HEK293 (cell line): ENCODE results near the gene RASA3.

Source experiments
- EGR2 ChIP-seq: fragments of 450-650 bp; formaldehyde crosslinking; IDR thresholded peaks from 2 replicates; pipeline ENCODE4 v1.5.1; 2016; ENCODE audit warnings: low read depth, missing biosample characterization, missing genetic modification characterization
- GLIS1 ChIP-seq: fragments of 450-650 bp; formaldehyde crosslinking; IDR thresholded peaks from 2 replicates; pipeline ENCODE4 v1.5.1; 2016; ENCODE audit warnings: missing biosample characterization, missing genetic modification characterization
- GLIS2 ChIP-seq: fragments of 450-650 bp; formaldehyde crosslinking; IDR thresholded peaks from 2 replicates; pipeline ENCODE4 v1.5.1; 2016; ENCODE audit warnings: missing biosample characterization, missing genetic modification characterization
- INSM2 ChIP-seq: fragments of 450-650 bp; formaldehyde crosslinking; IDR thresholded peaks from 2 replicates; pipeline ENCODE4 v1.5.1; 2016; ENCODE audit warnings: missing biosample characterization, missing genetic modification characterization
- KLF1 ChIP-seq: fragments of 450-650 bp; formaldehyde crosslinking; IDR thresholded peaks from 2 replicates; pipeline ENCODE4 v1.5.1; 2016; ENCODE audit warnings: missing biosample characterization, missing genetic modification characterization
- KLF9 ChIP-seq: fragments of 450-650 bp; formaldehyde crosslinking; IDR thresholded peaks from 2 replicates; pipeline ENCODE4 v1.5.1; 2016; ENCODE audit warnings: missing biosample characterization, missing genetic modification characterization, low read depth
- SCRT1 ChIP-seq: fragments of 450-650 bp; formaldehyde crosslinking; IDR thresholded peaks from 2 replicates; pipeline ENCODE4 v1.5.1; 2016; ENCODE audit warnings: missing biosample characterization, missing genetic modification characterization, borderline replicate concordance
- ZBTB48 ChIP-seq: fragments of 450-650 bp; formaldehyde crosslinking; IDR thresholded peaks from 2 replicates; pipeline ENCODE4 v1.5.1; 2016; ENCODE audit warnings: missing biosample characterization, missing genetic modification characterization
- ZNF175 ChIP-seq: fragments of 450-650 bp; formaldehyde crosslinking; IDR thresholded peaks from 2 replicates; pipeline ENCODE4 v1.5.1; 2016; ENCODE audit warnings: missing biosample characterization, missing genetic modification characterization
- ZNF19 ChIP-seq: fragments of 450-650 bp; formaldehyde crosslinking; IDR thresholded peaks from 2 replicates; pipeline ENCODE4; 2016; ENCODE audit warnings: missing biosample characterization, missing genetic modification characterization, low read depth
- ZNF280C ChIP-seq: fragments of 450-650 bp; formaldehyde crosslinking; IDR thresholded peaks from 2 replicates; pipeline ENCODE4 v1.5.1; 2016; ENCODE audit warnings: missing biosample characterization, missing genetic modification characterization
- ZNF341 ChIP-seq: fragments of 450-650 bp; formaldehyde crosslinking; IDR thresholded peaks from 2 replicates; pipeline ENCODE4; 2016; ENCODE audit warnings: low read depth, missing biosample characterization, missing genetic modification characterization
- ZNF37A ChIP-seq: fragments of 450-650 bp; IDR thresholded peaks from 2 replicates; pipeline ENCODE4 v1.5.1; 2018; ENCODE audit warnings: missing biosample characterization, missing genetic modification characterization
- ZNF391 ChIP-seq: fragments of 450-650 bp; formaldehyde crosslinking; IDR thresholded peaks from 2 replicates; pipeline ENCODE4 v1.5.1; 2016; ENCODE audit warnings: low read depth, missing biosample characterization, missing genetic modification characterization, borderline replicate concordance
- ZNF394 ChIP-seq: fragments of 450-650 bp; formaldehyde crosslinking; IDR thresholded peaks from 2 replicates; pipeline ENCODE4 v1.5.1; 2016; ENCODE audit warnings: missing biosample characterization, missing genetic modification characterization, mild to moderate bottlenecking, moderate library complexity, borderline replicate concordance
- ZNF423 ChIP-seq: fragments of 450-650 bp; formaldehyde crosslinking; IDR thresholded peaks from 2 replicates; pipeline ENCODE4 v1.5.1; 2016; ENCODE audit warnings: missing biosample characterization, missing genetic modification characterization
- ZNF548 ChIP-seq: fragments of 450-650 bp; formaldehyde crosslinking; IDR thresholded peaks from 2 replicates; pipeline ENCODE4 v1.5.1; 2016; ENCODE audit warnings: missing biosample characterization, missing genetic modification characterization
- ZNF639 ChIP-seq: fragments of 450-650 bp; formaldehyde crosslinking; IDR thresholded peaks from 2 replicates; pipeline ENCODE4 v1.5.1; 2016; ENCODE audit warnings: missing biosample characterization, missing genetic modification characterization
- ZNF645 ChIP-seq: fragments of 450-650 bp; formaldehyde crosslinking; IDR thresholded peaks from 2 replicates; pipeline ENCODE4; 2016; ENCODE audit warnings: missing biosample characterization, missing genetic modification characterization
- ZNF76 ChIP-seq: fragments of 450-650 bp; formaldehyde crosslinking; IDR thresholded peaks from 2 replicates; pipeline ENCODE4; 2016; ENCODE audit warnings: low read depth, missing biosample characterization, missing genetic modification characterization, borderline replicate concordance
- ZNF776 ChIP-seq: fragments of 450-650 bp; formaldehyde crosslinking; IDR thresholded peaks from 2 replicates; pipeline ENCODE4 v1.5.0; 2017; ENCODE audit warnings: missing biosample characterization, missing genetic modification characterization, borderline replicate concordance
- ZNF837 ChIP-seq: fragments of 450-650 bp; formaldehyde crosslinking; IDR thresholded peaks from 2 replicates; pipeline ENCODE4 v1.5.1; 2016; ENCODE audit warnings: missing biosample characterization, missing genetic modification characterization
- ZSCAN23 ChIP-seq: fragments of 450-650 bp; formaldehyde crosslinking; IDR thresholded peaks from 2 replicates; pipeline ENCODE4 v1.5.1; 2016; ENCODE audit warnings: missing biosample characterization, missing genetic modification characterization
- ZSCAN4 ChIP-seq: fragments of 450-650 bp; formaldehyde crosslinking; IDR thresholded peaks from 2 replicates; pipeline ENCODE4 v1.5.1; 2017; ENCODE audit warnings: missing biosample characterization, missing genetic modification characterization
- TF ChIP-seq, protein P1 (sequence below): fragments of 450-650 bp; formaldehyde crosslinking; IDR thresholded peaks from 2 replicates; pipeline ENCODE4 v1.5.1; 2017; ENCODE audit warnings: missing biosample characterization, missing genetic modification characterization
- TF ChIP-seq, protein P2 (sequence below): fragments of 450-650 bp; formaldehyde crosslinking; IDR thresholded peaks from 2 replicates; pipeline ENCODE4 v1.5.1; 2017; ENCODE audit warnings: missing biosample characterization, missing genetic modification characterization

The RASA3 gene

GRCh38 chr13:114131583-114132418, 622 bp downstream of the RASA3 start (continued):
- TF ChIP-seq ZSCAN4 (tag by site-specific recombination) (peak; percentile 99), GLIS1 (tag by site-specific recombination) (peak; percentile 19), ZNF37A (tag by site-specific recombination) (no peak), ZNF394 (tag by site-specific recombination) (peak; percentile 77; the same call in 1 of the 2 replicates), ZNF76 (tag by site-specific recombination) (peak; percentile 46; the same call in 1 of the 2 replicates), GLIS2 (peak; percentile 67), ZNF645 (peak; percentile 44; the same call in 1 of the 2 replicates), ZNF19 (tag by site-specific recombination) (no peak), INSM2 (tag by site-specific recombination) (0 out of 2 replicates have a peak, but pooled peaks have one; percentile 34), KLF9 (peak; percentile 55), ZNF391 (tag by site-specific recombination) (peak; percentile 88), ZNF175 (tag by site-specific recombination) (no peak), ZNF341 (tag by site-specific recombination) (peak; percentile 44), ZNF280C (no peak), ZNF423 (tag by site-specific recombination) (peak; percentile 18; the same call in 1 of the 2 replicates), ZBTB48 (tag by site-specific recombination) (peak; percentile 62; the same call in 1 of the 2 replicates), EGR2 (tag by site-specific recombination) (peak; percentile 99), ZNF548 (no peak), ZNF776 (no peak), ZNF837 (tag by site-specific recombination) (0 out of 2 replicates have a peak, but pooled peaks have one; percentile 62), SCRT1 (0 out of 2 replicates have a peak, but pooled peaks have one; percentile 8), ZNF639 (peak; percentile 56; the same call in 1 of the 2 replicates), KLF1 (tag by site-specific recombination) (peak; percentile 30; the same call in 1 of the 2 replicates), ZSCAN23 (peak; percentile 80)
- TF ChIP-seq, protein P1, sequence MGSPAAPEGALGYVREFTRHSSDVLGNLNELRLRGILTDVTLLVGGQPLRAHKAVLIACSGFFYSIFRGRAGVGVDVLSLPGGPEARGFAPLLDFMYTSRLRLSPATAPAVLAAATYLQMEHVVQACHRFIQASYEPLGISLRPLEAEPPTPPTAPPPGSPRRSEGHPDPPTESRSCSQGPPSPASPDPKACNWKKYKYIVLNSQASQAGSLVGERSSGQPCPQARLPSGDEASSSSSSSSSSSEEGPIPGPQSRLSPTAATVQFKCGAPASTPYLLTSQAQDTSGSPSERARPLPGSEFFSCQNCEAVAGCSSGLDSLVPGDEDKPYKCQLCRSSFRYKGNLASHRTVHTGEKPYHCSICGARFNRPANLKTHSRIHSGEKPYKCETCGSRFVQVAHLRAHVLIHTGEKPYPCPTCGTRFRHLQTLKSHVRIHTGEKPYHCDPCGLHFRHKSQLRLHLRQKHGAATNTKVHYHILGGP = no peak
- TF ChIP-seq, protein P2, sequence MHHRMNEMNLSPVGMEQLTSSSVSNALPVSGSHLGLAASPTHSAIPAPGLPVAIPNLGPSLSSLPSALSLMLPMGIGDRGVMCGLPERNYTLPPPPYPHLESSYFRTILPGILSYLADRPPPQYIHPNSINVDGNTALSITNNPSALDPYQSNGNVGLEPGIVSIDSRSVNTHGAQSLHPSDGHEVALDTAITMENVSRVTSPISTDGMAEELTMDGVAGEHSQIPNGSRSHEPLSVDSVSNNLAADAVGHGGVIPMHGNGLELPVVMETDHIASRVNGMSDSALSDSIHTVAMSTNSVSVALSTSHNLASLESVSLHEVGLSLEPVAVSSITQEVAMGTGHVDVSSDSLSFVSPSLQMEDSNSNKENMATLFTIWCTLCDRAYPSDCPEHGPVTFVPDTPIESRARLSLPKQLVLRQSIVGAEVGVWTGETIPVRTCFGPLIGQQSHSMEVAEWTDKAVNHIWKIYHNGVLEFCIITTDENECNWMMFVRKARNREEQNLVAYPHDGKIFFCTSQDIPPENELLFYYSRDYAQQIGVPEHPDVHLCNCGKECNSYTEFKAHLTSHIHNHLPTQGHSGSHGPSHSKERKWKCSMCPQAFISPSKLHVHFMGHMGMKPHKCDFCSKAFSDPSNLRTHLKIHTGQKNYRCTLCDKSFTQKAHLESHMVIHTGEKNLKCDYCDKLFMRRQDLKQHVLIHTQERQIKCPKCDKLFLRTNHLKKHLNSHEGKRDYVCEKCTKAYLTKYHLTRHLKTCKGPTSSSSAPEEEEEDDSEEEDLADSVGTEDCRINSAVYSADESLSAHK (tag by site-specific recombination) = peak; percentile 16; the same call in 1 of the 2 replicates
